ENCODE measurements around the gene CYTH4. TPM values are rescaled to one million over a fixed set of nuclear protein-coding genes. Genes with fewer than 3 reads are reported as not detected.

The CYTH4 gene
- total RNA-seq, 1 experiment from 2014 or later = 3.8 TPM

GRCh38 chr22:37279331-37280181 is 2.8 kb upstream of the CYTH4 start:
- H3K9me2 ChIP-seq (ENCODE audit: insufficient read depth) = no peaks in the 10 kb centered on the region
- intact Hi-C loops (cut with micrococcal nuclease) = no loop called here
- RAD21 ChIA-PET (ENCODE audit: low non-redundant PET in 1 of 2, low total read pairs in 2 of 2, uncharacterized antibody in 2 of 2, unreplicated experiment in 2 of 2) = no interaction called here
- POLR2A ChIA-PET = no interaction called here
- no peak for TF ChIP-seq SP1 (IDR thresholded peaks at IDR 0.05; ENCODE audit: low read depth)
- H3K27ac ChIP-seq (ENCODE audit: low read depth, low read length) = no peak overlapping the region
- no peak overlapping the region for H2AFZ ChIP-seq (ENCODE audit: low read depth, low read length, poor library complexity, severe bottlenecking)
- no peak overlapping the region for H3K9ac ChIP-seq (ENCODE audit: low read length)
- no peak for DNase-seq (ENCODE audit: low read depth, low spot score)
- no peaks in the 10 kb centered on the region for H3K79me2 ChIP-seq (ENCODE audit: insufficient read depth, low read length)
- no peaks in the 10 kb centered on the region for H4K20me1 ChIP-seq (ENCODE audit: insufficient read depth)
- no peaks in the 10 kb centered on the region for H3K36me3 ChIP-seq (ENCODE audit: control insufficient read depth in 1 of 2, insufficient read depth in 2 of 2, low read length in 2 of 2)
- H3K9me3 ChIP-seq (ENCODE audit: control insufficient read depth in 1 of 2, insufficient read depth in 1 of 2, low read depth in 1 of 2, low read length in 2 of 2) = peaks cover 0 to 5% of the 10 kb centered on the region in 2 experiments; a peak in 1 of 4 replicates
- peaks cover 21 to 52% of the 10 kb centered on the region in 2 experiments for H3K4me1 ChIP-seq (ENCODE audit: control insufficient read depth in 1 of 2, insufficient read depth in 2 of 2, low read length in 2 of 2)
- BruUV-seq (replicated peaks) = no TSS peak
- no peaks in the 10 kb centered on the region for H3K27me3 ChIP-seq (ENCODE audit: insufficient read depth, low read length)
- H3K4me2 ChIP-seq (ENCODE audit: low read length) = no peak overlapping the region
- no peak for ATAC-seq
- no peak overlapping the region for H3K4me3 ChIP-seq (replicated peaks in 1 of 2; ENCODE audit: low read depth in 1 of 2, low read length in 2 of 2)
- CTCF ChIA-PET = no interaction called here

GRCh38 chr22:37280718-37281117 is 1.6 kb upstream of the CYTH4 start:
- ChIA-PET CTCF (no interaction called here), POLR2A (no interaction called here), RAD21 (ENCODE audit: low non-redundant PET in 1 of 2, low total read pairs in 2 of 2, uncharacterized antibody in 2 of 2, unreplicated experiment in 2 of 2) (no interaction called here)
- no peak overlapping the region for H3K9ac ChIP-seq (ENCODE audit: low read length)
- peaks cover 19 to 40% of the 10 kb centered on the region in 2 experiments for H3K4me1 ChIP-seq (ENCODE audit: control insufficient read depth in 1 of 2, insufficient read depth in 2 of 2, low read length in 2 of 2)
- no TSS peak for BruUV-seq (replicated peaks)
- H3K9me3 ChIP-seq (ENCODE audit: control insufficient read depth in 1 of 2, insufficient read depth in 1 of 2, low read depth in 1 of 2, low read length in 2 of 2) = peaks cover 0 to 5% of the 10 kb centered on the region in 2 experiments; a peak in 1 of 4 replicates
- no peaks in the 10 kb centered on the region for H4K20me1 ChIP-seq (ENCODE audit: insufficient read depth)
- H3K27ac ChIP-seq (ENCODE audit: low read depth, low read length) = no peak overlapping the region
- H3K79me2 ChIP-seq (ENCODE audit: insufficient read depth, low read length) = no peaks in the 10 kb centered on the region
- no peak overlapping the region for H3K4me3 ChIP-seq (replicated peaks in 1 of 2; ENCODE audit: low read depth in 1 of 2, low read length in 2 of 2)
- H3K9me2 ChIP-seq (ENCODE audit: insufficient read depth) = no peaks in the 10 kb centered on the region
- intact Hi-C loops (cut with micrococcal nuclease) = no loop called here
- H3K27me3 ChIP-seq (ENCODE audit: insufficient read depth, low read length) = no peaks in the 10 kb centered on the region
- ATAC-seq (no peak), DNase-seq (ENCODE audit: low read depth, low spot score) (no peak)
- no peak overlapping the region for H3K4me2 ChIP-seq (ENCODE audit: low read length)
- H2AFZ ChIP-seq (ENCODE audit: low read depth, low read length, poor library complexity, severe bottlenecking) = no peak overlapping the region
- no peaks in the 10 kb centered on the region for H3K36me3 ChIP-seq (ENCODE audit: control insufficient read depth in 1 of 2, insufficient read depth in 2 of 2, low read length in 2 of 2)
- TF ChIP-seq SIN3A (IDR thresholded peaks at IDR 0.05; ENCODE audit: low read depth) = no peak
- TF ChIP-seq CBX3 (IDR thresholded peaks at IDR 0.05; ENCODE audit: low read depth) = no peak
- TF ChIP-seq SP1 (IDR thresholded peaks at IDR 0.05; ENCODE audit: low read depth) = no peak
- no peak for TF ChIP-seq RAD21 (IDR thresholded peaks at IDR 0.05; ENCODE audit: low read depth)
- no peak for TF ChIP-seq EZH2phosphoT487 (IDR thresholded peaks at IDR 0.05; ENCODE audit: borderline replicate concordance)
- no peak for TF ChIP-seq POLR2A (IDR thresholded peaks at IDR 0.05; ENCODE audit: borderline replicate concordance, extremely low read depth, insufficient read depth, insufficient read length)
- TF ChIP-seq JUND (IDR thresholded peaks at IDR 0.05) = no peak
- TF ChIP-seq EGR1 (IDR thresholded peaks at IDR 0.05; ENCODE audit: low read depth) = no peak
- no peak for TF ChIP-seq YY1 (IDR thresholded peaks at IDR 0.05; ENCODE audit: extremely low read depth, insufficient replicate concordance, low read depth, low read length)
- TF ChIP-seq POLR2AphosphoS5 (IDR thresholded peaks at IDR 0.05; ENCODE audit: low read depth, low read length) = no peak
- no peak for TF ChIP-seq SRF (IDR thresholded peaks at IDR 0.05; ENCODE audit: low read depth)
- TF ChIP-seq CTCF (IDR thresholded peaks at IDR 0.05 in 2 of 3, conservative IDR thresholded peaks at IDR 0.05 in 1 of 3; ENCODE audit: borderline replicate concordance in 1 of 3, insufficient read depth in 1 of 3, low read depth in 2 of 3, low read length in 2 of 3) = no peak
- TF ChIP-seq FOSL1 (IDR thresholded peaks at IDR 0.05; ENCODE audit: low read depth) = no peak
- TF ChIP-seq TCF7L2 (IDR thresholded peaks at IDR 0.05; ENCODE audit: borderline replicate concordance, extremely low read depth, insufficient read depth, insufficient read length) = no peak
- TF ChIP-seq MAX (IDR thresholded peaks at IDR 0.05) = no peak
- TF ChIP-seq EZH2 (IDR thresholded peaks at IDR 0.05) = no peak

All from HCT116 (cell line).